IPS-18c (cell line): Measurements from ENCODE around the gene GRAP2.

Source experiments
- H3K4me3 ChIP-seq: 2 replicates; pipeline ENCODE4 v1.7.0; 2013; ENCODE audit warnings: low read depth, mild to moderate bottlenecking, low read length, moderate library complexity; ENCODE audit not compliant: insufficient read depth
- H3K9me3 ChIP-seq: one replicate; pipeline ENCODE4 v1.6.1; 2013; ENCODE audit warnings: mild to moderate bottlenecking, low read length, moderate library complexity; ENCODE audit not compliant: control insufficient read depth, insufficient read depth

The GRAP2 gene

DNA sequence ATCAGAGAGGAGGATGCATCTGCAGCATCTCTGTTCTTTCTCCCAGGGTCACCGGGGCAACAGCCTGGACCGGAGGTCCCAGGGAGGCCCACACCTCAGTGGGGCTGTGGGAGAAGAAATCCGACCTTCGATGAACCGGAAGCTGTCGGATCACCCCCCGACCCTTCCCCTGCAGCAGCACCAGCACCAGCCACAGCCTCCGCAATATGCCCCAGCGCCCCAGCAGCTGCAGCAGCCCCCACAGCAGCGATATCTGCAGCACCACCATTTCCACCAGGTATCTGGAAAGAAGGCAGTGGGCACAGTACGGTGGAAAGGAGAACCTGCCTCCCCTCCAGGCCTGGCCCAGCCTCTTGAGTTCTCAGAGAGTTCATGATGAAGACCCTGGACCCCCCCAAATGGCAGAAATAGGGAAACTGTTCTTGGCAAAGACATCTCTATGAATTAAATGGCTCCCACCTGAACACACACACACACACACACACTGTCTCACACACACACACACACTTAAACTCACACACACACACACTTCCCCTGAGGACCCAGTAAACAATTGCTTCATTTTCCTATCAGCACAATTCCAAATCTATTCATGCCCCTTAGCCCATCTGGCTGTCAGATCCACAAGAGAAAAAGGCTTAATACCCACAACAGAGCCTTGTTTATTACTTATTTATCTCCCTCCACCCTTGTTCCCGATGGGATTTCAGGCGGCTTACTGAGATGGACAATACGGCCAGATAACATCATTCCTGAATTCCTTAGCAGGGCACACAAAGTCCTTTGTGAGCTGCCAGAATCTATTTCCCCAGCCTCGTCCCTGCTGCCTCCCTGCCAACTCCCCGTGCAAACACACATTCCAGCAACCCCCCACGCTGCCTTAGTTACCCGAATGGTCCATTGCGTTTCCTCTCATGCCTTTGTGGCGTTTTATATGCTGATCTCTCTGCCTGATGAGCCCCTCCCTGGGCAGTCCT, 67.4 kb downstream of the GRAP2 start:
- Histone ChIP-seq H3K9me3 (no peaks in the 10 kb centered on the region), H3K4me3 (no peak overlapping the region)

DNA sequence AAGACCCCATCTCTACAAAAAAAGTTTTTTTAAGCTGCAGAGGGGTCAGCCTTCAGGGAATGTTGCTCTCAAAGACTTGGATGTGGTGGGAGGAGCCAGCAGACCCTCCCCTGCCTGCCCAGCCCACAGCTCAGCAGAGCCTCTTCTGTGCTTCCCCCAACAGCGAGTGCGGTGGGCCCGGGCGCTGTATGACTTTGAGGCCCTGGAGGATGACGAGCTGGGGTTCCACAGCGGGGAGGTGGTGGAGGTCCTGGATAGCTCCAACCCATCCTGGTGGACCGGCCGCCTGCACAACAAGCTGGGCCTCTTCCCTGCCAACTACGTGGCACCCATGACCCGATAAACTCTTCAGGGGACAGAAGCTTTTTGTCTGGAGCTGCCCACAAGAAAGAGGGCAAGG, 69.9 kb downstream of the GRAP2 start:
- H3K4me3 ChIP-seq, result no peak overlapping the region
- H3K9me3 ChIP-seq, result no peaks in the 10 kb centered on the region

DNA sequence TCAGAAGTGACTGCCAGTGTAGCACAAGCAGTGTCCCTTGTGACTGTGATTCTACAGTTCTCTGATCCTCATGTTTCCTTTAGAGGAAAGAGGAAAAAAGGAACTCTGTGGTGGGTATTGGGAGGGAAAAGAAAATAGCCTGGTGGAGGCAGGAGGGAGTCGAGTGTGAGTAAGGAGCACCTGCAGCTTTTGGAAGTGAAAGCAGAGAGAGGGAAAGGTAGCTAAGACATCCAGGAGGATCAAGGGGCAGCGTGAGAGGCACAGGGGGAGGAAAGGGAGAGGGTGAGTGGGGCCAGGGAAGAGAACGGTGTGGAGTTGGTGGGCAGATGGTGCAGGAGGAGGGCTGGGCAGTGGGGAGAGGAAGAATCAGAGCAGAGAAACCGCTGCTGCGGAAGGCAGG, 71.8 kb downstream of the GRAP2 start:
- no peak overlapping the region for H3K4me3 ChIP-seq

DNA sequence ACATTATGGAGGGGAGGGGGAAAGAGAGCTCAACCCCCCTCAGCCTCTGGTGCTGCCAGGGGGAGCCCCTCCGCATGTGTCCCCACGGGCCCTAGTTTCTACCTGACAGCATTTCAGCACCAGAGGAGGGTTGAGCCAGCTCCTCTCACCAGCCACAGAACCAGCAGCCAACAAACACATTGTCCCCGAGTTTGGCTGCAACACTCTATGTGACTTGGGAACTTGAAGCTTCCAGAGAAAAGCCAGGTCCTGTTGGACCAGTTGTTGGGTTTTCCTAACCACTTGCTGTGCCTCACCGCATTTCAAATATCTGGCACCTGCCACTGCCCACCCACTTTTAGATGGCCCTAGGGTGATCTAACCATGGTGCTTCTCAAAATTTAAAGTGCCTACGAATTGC, 72.8 kb downstream of the GRAP2 start:
- Histone ChIP-seq H3K4me3 (no peak overlapping the region), H3K9me3 (no peaks in the 10 kb centered on the region)

More for the DNA sequence above, 71.8 kb downstream of the GRAP2 start:
- no peaks in the 10 kb centered on the region for H3K9me3 ChIP-seq

DNA sequence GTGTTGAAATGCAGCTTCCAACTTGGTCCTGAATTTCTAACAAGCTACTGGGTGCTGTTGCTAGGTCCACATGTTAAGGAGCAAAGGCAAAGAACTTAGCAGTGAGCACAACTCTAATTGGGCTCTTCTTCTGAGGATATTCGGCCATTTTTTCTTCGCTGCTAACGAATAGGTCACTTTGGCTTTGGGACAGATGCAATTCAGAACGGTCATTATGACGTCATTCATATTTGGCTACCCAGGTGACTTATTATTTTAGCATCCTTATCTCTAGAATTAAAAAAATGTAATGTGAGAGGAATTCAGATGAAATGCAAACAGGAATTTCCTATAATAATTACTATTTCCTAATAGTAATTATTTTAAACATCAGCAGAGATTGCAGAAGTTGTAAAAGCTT, 73.2 kb downstream of the GRAP2 start:
- Histone ChIP-seq H3K4me3 (no peak overlapping the region), H3K9me3 (no peaks in the 10 kb centered on the region)

DNA sequence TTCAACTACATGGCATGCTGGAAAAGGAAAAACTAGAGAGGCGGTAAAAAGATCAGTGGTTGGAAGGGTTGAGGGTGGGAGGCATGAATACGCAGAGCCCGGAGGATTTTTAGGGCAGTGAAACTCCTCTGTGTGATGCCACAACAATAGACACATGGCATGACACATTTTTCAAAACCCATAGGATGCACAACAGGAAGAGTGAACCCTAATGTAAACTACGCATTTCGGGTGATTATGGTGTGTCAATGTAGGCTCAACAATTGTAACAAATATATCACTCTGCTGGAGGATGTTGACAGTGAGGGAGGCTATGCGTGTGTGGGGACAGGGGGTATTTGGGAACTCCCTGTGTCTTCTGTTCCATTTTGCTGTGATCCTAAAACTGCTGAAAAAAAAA, 78.2 kb downstream of the GRAP2 start:
- H3K4me3 ChIP-seq, result no peak overlapping the region
- H3K9me3 ChIP-seq, result no peaks in the 10 kb centered on the region

DNA sequence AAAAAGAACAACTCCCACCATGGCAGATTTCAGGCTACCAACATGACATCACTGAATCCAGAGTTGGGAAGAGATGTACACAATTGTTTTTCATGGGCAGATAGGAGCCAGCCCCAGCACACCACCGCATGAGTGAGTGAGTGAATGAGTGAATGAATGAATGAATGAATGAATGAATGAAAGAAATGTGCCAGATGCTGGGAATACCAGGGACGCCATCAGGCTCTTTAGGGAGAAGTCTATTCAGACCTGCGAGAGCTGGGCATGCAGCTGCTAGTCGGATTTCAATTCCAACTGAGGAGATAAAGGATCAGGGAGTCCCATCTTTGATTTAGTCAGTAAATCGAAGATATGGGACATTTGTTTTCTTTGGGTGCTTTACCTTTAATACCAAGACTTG, 78.6 kb downstream of the GRAP2 start:
- Histone ChIP-seq H3K4me3 (no peak overlapping the region), H3K9me3 (no peaks in the 10 kb centered on the region)

DNA sequence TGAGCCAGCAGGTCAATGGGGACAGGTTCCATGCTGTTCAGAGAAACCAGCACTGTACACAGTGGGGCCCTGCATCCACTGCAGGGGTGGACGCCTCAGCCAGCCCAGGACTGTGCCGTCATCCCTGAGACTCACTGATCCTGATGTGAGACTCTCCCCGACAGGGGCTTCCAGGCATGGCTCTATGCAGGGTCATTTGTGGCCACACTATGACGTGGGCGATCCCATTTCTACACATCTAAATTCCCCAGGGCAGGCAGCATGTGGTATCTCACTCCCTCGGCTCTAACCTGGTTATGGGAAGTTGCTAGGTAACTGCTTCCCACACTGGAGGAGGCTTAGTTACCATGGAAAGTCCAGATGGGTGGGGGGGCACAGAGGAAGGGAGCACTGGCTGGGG, 79.7 kb downstream of the GRAP2 start:
- Histone ChIP-seq H3K4me3 (no peak overlapping the region), H3K9me3 (no peaks in the 10 kb centered on the region)

DNA sequence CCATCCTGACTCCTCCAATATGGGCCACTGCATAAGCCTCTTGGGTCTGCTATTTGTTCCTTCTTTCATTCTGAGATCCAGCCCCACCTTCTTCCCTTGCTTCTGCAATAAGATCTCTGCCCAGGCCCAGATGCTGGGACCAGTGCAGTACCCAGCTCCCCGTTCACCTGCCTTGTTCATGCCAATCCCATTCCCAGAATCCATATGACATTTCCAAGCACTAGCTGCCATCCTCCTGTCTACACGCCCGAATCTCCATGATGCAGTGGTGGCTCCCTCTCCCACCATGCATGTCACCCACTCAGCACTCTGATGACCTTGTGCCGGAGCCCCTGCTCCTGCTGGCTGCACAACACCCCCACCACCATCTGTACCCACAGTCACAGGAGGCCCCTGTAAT, 82.5 kb downstream of the GRAP2 start:
- Histone ChIP-seq H3K4me3 (no peak overlapping the region), H3K9me3 (no peaks in the 10 kb centered on the region)

DNA sequence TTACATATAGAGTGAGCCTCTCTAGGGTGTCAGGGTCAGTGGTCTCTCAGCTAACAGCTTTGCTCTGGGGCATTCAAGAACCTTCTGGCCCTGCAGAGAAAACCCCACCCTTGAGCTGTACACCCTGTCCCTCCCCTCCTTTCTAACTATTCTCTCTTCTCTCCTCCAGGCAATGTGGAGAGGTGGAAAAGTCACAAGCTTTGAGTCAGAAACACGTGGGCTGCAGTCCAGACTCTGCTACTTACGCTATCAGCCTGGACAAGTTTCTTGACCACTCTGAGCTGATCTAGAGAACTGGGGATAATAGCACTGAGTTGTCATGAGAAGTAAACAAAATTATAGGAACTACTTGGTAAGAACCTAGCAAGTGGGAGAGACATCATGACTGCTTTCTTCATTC, 83.1 kb downstream of the GRAP2 start:
- H3K9me3 ChIP-seq, result no peaks in the 10 kb centered on the region
- no peak overlapping the region for H3K4me3 ChIP-seq

DNA sequence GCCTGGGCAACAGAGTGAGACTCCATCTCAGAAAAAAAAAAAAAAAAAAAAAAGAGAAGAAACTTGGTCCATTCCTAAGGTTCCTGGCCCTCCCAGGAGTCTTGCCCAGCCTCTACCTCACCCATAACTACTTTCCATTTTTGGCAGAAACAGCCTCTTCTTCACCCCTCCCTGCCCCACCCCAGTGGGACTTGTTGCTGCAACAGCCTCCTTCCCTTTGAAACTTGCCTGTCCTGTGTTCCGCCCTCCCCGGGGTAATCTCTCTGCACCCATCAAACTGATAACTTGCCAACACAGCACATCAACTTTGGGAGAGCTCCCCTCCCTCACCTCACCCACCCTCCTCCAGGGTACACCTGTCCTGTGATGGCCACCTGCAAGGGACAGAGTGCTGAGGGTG, 83.9 kb downstream of the GRAP2 start:
- H3K9me3 ChIP-seq, result no peaks in the 10 kb centered on the region
- H3K4me3 ChIP-seq, result no peak overlapping the region

DNA sequence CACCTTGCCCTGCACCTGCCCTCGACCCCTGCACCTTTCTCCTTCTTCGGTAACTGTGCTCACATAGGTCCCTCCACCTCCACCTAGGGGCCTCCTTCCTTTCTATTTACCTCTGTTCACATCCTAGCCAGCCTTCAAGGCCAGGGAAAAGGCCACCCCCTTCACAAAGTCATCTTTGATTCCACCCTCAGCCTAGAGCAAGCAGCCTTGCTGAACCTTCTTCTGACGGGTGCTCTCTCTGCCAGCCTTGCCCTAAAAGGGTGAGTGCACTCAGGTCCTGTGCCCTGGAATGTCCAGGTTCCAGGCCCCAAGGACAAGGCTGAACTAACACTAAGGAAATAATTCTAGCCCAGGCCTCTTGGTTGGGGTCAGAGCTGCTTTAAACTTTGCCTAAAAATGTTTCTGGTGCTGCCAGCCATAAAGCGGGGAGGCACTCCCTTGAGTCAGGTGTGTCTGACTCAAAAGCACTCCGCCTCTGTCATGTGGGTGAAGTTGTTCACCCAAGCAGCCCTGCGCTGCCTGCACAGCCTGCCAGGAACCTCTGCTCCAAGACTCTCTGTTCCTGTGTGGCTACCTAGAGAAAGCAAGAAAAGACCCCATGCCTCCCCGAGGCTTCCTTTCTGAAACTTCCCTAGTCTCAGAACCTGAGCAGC, 84.6 kb downstream of the GRAP2 start:
- H3K9me3 ChIP-seq, result no peaks in the 10 kb centered on the region
- no peak overlapping the region for H3K4me3 ChIP-seq

DNA sequence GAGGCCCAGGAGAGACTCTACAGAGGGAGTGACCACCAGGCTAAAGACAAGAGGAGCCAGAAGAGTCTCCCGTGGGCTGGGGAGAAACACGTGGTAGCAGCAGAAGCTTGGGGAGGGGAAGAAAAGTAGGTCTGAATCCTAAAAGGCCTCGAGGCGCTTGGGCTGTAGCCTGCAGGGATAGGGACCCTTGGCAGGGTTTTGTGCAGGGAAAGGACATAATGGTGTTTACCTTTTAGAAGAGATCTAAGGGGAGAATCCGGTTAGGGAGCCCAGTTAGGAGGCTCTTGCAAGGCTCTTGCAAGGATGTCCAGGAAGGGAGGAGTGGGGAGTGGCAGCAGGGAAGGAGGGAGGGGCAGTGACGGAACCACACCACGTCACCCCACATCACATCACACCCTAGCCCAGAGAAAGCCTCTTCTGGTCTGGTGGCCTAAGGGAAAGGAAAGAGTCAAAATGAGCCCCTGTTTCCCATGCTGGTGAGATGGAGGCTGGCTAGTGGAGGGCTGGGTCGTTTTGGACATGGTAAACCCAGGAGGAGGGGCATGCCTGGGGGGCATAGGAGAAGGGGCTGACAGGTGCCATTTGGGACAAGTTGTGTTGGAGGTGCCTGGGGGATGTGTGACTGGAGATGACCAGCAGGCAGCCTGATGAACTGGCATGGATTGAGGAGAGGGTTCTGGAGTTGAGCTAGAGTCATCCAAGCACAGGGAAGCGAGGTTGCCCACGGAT, 87.7 kb downstream of the GRAP2 start:
- H3K9me3 ChIP-seq, result no peaks in the 10 kb centered on the region
- H3K4me3 ChIP-seq, result no peak overlapping the region

DNA sequence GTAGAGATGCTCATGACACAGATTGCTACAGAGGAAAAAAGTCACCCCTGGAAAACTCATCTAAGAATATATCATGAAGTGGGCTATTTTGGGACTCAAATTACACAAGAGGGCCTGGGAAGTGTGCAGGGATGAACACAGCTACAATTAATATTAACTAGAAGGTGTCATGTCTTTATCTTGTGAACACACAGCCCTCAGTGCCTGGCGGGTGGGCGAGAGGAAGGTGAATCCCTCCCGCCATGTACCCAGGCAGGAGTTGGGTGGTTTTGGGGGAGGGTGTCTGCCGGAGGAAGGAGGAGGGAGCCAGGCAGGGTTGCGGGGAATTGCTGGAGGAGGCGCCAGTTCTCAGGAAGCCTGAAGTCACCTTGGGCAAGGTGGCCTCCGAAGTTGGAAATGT, 88.7 kb downstream of the GRAP2 start:
- Histone ChIP-seq H3K9me3 (no peaks in the 10 kb centered on the region), H3K4me3 (no peak overlapping the region)

DNA sequence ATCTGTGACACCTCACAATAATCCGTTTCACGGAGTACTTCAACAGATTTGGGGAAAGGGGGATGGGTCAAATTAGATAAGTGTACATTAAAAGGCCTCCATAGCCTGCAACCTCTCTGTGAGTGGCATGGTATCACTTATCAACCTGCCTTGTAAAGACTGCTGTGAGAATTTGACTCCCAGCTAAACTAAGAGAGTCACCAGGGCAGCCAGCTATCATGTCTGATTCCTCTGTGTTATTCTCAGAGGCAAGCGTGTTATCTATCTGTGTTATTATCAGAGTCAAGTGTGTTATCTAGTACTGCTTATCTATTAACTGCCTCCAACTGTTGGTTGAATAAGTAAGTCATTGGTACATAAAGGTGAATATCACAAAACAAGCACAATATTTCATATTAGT, 89.8 kb downstream of the GRAP2 start:
- Histone ChIP-seq H3K4me3 (no peak overlapping the region), H3K9me3 (no peaks in the 10 kb centered on the region)

DNA sequence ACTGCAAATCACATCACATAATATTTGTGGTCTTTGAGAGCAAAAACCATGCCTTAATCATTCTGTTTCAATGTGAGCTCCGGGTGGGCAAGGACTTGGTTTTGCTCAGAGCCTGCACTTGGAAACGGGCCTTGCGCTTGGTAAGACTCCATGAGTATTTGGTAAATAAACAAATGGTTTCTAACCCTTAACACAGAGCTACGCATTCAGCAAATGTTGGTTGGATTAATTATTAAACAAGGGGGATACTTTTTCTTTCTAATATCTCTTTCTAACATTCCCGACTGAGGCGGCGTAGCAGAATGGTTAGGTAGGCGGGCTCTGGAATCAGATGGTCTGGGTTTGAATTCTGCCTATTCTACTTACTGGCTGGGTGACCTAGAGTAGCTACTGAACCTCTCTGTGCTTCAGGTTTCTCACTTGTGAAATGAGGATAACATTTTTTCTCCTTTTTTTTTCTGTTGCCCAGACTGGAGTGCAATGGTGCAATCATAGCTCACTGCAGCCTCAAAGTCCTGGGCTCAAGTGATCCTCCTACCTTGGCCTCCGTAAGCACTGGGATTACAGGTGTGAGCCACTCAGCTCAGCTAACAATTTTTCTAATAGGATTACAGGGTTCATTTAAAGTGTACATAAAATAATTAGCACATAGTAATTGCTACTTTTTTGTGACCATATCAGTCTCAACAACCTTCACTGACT, 90.4 kb downstream of the GRAP2 start:
- H3K4me3 ChIP-seq, result no peak overlapping the region

DNA sequence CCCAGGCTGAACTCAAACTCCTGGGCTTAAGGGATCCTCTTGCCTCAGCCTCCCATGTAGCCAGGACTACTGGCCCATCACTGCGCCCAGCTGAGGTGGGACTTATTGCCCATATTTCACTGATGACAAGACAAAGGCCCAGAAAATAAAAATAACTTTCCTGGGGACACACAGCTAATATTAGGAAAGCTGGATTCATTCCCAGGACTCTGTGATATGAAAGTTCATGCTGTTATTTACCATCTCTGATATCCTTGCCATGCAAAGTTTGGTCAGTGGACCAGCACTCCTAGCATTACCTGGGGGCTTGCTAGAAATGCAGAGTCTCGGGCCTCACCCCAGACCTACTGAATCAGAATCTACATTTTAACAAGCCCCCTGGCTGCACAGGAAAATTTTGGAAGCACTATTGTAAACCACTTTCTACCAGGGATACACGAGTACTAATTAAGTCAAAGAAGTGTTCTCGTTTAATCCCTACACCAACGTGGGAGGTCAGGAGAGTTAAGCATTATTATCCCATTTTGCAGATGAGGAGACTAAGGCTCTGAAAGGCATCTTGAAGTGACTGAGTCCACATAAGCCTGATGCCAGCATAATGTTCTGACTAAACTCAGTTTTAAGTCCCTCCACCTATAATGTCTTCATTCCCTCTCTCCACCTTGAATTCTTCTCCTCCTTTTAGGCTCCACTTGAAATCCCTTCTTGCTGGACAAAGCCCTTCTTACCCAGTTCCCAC, 91.4 kb downstream of the GRAP2 start:
- Histone ChIP-seq H3K4me3 (no peak overlapping the region), H3K9me3 (no peaks in the 10 kb centered on the region)

More for the DNA sequence above, 90.4 kb downstream of the GRAP2 start:
- H3K9me3 ChIP-seq, result no peaks in the 10 kb centered on the region
